ENCODE measurements around the gene COL4A6.

- no peak for TF ChIP-seq POLR2AphosphoS5 (IDR thresholded peaks at IDR 0.05)
- no peak for TF ChIP-seq CTCF (IDR thresholded peaks at IDR 0.05)
- no peak for TF ChIP-seq POLR2A (IDR thresholded peaks at IDR 0.05)
- no peak for TF ChIP-seq EP300 (IDR thresholded peaks at IDR 0.05)
Observed at GRCh38 chrX:108285918-108286317, 152.3 kb downstream of the COL4A6 start.
